ENCODE measurements around the gene INPP5K.

- TF ChIP-seq EZH2 (IDR thresholded peaks at IDR 0.05; ENCODE audit: insufficient read depth, poor library complexity, severe bottlenecking) (no peak), EZH2phosphoT487 (IDR thresholded peaks at IDR 0.05; ENCODE audit: insufficient read depth, low read depth) (no peak)
These were observed 6.2 kb upstream of the INPP5K start for GRCh38 chr17:1522626-1523025.

Measured in GM23248 (cell line).